Upper lobe of left lung (tissue), 6 donors: ENCODE data around the gene ZNF12. TPM values are rescaled to one million over a fixed set of nuclear protein-coding genes. Genes with fewer than 3 reads are reported as not detected.

Experiments
- ATAC-seq, 2 donors: fragments of 200-7000 bp; cut with Tn5 transposase; one replicate each; pipeline ENCODE4 v1.9.1; 2022; ENCODE audit warnings: mild to moderate bottlenecking in 2 of 2, moderate library complexity in 2 of 2; ENCODE audit not compliant: low FRiP score in 2 of 2
- DNase-seq, 2 donors: peaks; one replicate each; pipeline ENCODE4 v3.0.0-alpha.2; 2019 to 2020
- H3K27ac ChIP-seq, 4 donors: fragments of 200-600 bp; sonication (generic); one replicate each; pipeline ENCODE4 v1.5.1; 2016 to 2019
- H3K27me3 ChIP-seq, 4 donors: fragments of 200-600 bp; sonication (generic); one replicate each; pipeline ENCODE4 v1.5.1; 2017 to 2019
- H3K36me3 ChIP-seq, 4 donors: fragments of 200-600 bp; sonication (generic); one replicate each; pipeline ENCODE4 v1.5.1; 2016 to 2019
- H3K4me1 ChIP-seq, 4 donors: fragments of 200-600 bp; sonication (generic); one replicate each; pipeline ENCODE4 v1.5.1; 2018 to 2019
- H3K4me3 ChIP-seq, 4 donors: fragments of 200-600 bp; sonication (generic); one replicate each; pipeline ENCODE4 v1.5.1; 2017 to 2019; ENCODE audit warnings: mild to moderate bottlenecking in 2 of 4, moderate library complexity in 1 of 4
- H3K9me3 ChIP-seq, 4 donors: fragments of 200-600 bp; sonication (generic); one replicate each; pipeline ENCODE4 v1.5.1; 2018 to 2019
- EP300 ChIP-seq, 4 donors: sonication (generic); formaldehyde crosslinking; IDR thresholded peaks; one replicate each; pipeline ENCODE4 v1.5.1; 2017; ENCODE audit warnings: antibody characterized with exemption in 4 of 4, control low read depth in 2 of 4
- POLR2A ChIP-seq, 4 donors: fragments of 450-650 bp; IDR thresholded peaks; one replicate each; pipeline ENCODE4 v1.5.1; 2016 to 2017; ENCODE audit warnings: antibody characterized with exemption in 4 of 4, mild to moderate bottlenecking in 2 of 4
- POLR2AphosphoS5 ChIP-seq, 2 donors: sonication (generic); formaldehyde crosslinking; IDR thresholded peaks; one replicate each; pipeline ENCODE4 v1.5.1; 2017; ENCODE audit warnings: antibody characterized with exemption in 2 of 2
- WGBS, 2 donors: methylation state at CpG; one replicate each; pipeline ENCODE4 v1.1.5; 2017 to 2018; 5-methylcytosine and 5-hydroxymethylcytosine counted together
- total RNA-seq, 6 donors: library from RNA; depleted of rRNA in 4 of 6; stranded (reverse); fragments of >200 nt in 4 of 6; gene quantifications; one replicate each; pipeline versions ENCODE4 v1.1.0 to v1.2.1, GENCODE V29; 2016 to 2021
- TF ChIP-seq, protein P1 (sequence below), 6 experiments: fragments of 450-650 bp in 4 of 6; fragments of 200-600 bp in 2 of 6; sonication (generic) in 2 of 6; IDR thresholded peaks; one replicate each; pipeline ENCODE4 v1.5.1; 2016 to 2019; ENCODE audit warnings: antibody characterized with exemption in 6 of 6
- donor health status: DM: no; HTN: no; CAD: no; lungs with moderate emphysema.
- donor health status: DM: no; HTN: yes; CAD: no; lungs with severe emphysema.

Gene ZNF12
- total RNA-seq, 6 donors from 2014 or later: 15.8 to 28.5 (median 23.9) TPM

DNA sequence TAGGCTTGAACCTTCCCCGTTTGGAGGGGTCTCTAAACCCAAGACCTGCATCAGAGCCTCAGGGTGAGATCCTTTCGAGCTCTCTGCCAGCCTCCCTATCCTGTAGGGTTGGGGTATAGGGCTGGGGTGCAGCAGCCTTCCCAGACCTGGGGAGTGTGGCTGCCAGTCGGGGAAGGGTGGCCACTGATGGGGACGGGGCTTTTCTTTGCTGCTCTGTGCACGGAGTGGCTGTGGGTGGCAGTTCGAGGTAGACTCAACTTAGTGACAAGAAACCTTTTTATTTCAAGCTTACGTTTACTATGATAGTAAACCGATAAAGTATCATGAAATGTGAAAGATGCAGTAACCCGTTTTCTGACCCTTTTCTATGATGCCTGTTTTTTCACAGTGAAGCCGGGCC is 56.7 kb downstream of the ZNF12 start:
- TF ChIP-seq, protein P1, sequence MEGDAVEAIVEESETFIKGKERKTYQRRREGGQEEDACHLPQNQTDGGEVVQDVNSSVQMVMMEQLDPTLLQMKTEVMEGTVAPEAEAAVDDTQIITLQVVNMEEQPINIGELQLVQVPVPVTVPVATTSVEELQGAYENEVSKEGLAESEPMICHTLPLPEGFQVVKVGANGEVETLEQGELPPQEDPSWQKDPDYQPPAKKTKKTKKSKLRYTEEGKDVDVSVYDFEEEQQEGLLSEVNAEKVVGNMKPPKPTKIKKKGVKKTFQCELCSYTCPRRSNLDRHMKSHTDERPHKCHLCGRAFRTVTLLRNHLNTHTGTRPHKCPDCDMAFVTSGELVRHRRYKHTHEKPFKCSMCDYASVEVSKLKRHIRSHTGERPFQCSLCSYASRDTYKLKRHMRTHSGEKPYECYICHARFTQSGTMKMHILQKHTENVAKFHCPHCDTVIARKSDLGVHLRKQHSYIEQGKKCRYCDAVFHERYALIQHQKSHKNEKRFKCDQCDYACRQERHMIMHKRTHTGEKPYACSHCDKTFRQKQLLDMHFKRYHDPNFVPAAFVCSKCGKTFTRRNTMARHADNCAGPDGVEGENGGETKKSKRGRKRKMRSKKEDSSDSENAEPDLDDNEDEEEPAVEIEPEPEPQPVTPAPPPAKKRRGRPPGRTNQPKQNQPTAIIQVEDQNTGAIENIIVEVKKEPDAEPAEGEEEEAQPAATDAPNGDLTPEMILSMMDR (IDR thresholded peaks at IDR 0.05): no peak
- peaks cover 13 to 96% (median 75%) of the 10 kb centered on the region in 4 donors for H3K36me3 ChIP-seq
- ATAC-seq: no peak
- no peak overlapping the region for H3K4me3 ChIP-seq
- peaks cover 0 to 15% (median 0%) of the 10 kb centered on the region in 4 donors for H3K9me3 ChIP-seq
- DNase-seq: no peak
- no peaks in the 10 kb centered on the region for H3K27me3 ChIP-seq
- H3K4me1 ChIP-seq: no peaks in the 10 kb centered on the region
- H3K27ac ChIP-seq: no peak overlapping the region
- 94 to 99% methylated on average over 10 of the region's 10 CpGs for WGBS, 2 donors

GRCh38 chr7:6649241-6649961 is 57.3 kb downstream of the ZNF12 start:
- H3K4me1 ChIP-seq: no peaks in the 10 kb centered on the region
- 75 to 91% methylated on average over 2 to 8 of the region's 13 CpGs for WGBS, 2 donors
- ATAC-seq (no peak), DNase-seq (no peak)
- peaks cover 0 to 15% (median 0%) of the 10 kb centered on the region in 4 donors for H3K9me3 ChIP-seq
- no peak overlapping the region for H3K4me3 ChIP-seq
- peaks cover 13 to 96% (median 75%) of the 10 kb centered on the region in 4 donors for H3K36me3 ChIP-seq
- no peak overlapping the region for H3K27ac ChIP-seq
- no peaks in the 10 kb centered on the region for H3K27me3 ChIP-seq
- TF ChIP-seq EP300 (IDR thresholded peaks at IDR 0.05): no peak
- TF ChIP-seq POLR2AphosphoS5 (IDR thresholded peaks at IDR 0.05): no peak

GRCh38 chr7:6648815-6649104 is 58.0 kb downstream of the ZNF12 start:
- ATAC-seq: no peak
- Histone ChIP-seq H3K4me3 (no peak overlapping the region), H3K36me3 (peaks cover 16 to 96% (median 78%) of the 10 kb centered on the region in 4 donors), H3K27me3 (no peaks in the 10 kb centered on the region), H3K4me1 (no peaks in the 10 kb centered on the region), H3K9me3 (peaks cover 0 to 15% (median 0%) of the 10 kb centered on the region in 4 donors), H3K27ac (no peak overlapping the region)
- DNase-seq: no peak
- 85 to 87% methylated on average over 4 to 5 of the region's 5 CpGs for WGBS, 2 donors
- TF ChIP-seq EP300 (IDR thresholded peaks at IDR 0.05): no peak
- no peak for TF ChIP-seq POLR2AphosphoS5 (IDR thresholded peaks at IDR 0.05)
- TF ChIP-seq POLR2A (IDR thresholded peaks at IDR 0.05): no peak
- TF ChIP-seq, protein P1 (IDR thresholded peaks at IDR 0.05): no peak

DNA sequence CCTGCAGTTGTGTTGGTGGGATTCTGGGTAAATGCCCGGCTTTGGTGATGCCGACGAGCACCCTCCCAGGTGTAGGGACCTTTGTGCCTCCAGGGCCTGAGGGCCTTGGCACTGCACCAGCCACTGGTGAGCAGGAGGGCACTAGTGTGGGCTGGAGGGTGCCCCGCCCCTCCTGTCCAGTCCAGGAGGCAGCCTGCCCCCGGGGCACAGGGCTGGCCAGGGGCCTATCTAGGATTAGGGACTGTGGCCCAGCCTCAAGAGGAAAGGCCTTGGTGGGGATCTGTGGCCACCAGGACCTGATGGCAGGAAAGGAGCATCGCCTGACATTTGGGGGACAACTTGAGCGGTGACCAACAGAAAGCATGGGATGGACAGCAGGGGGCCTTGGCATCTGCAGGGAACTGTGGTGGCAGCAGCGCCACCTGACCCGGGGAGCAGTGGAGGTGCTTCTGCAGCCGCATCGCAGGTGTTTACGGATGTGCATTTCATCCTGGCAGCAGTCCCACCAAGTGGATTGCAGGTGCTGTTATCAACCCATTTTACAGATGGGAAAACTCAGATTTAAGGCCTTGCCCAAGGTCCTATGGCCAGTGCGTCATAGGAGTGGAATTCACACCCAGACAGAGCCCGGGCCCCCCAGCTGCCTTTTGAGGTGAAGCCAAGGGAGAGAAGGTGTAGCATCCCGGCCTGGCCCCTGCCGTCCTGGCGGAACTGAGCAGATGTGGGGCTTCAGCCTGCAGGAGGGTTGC is 58.5 kb downstream of the ZNF12 start:
- WGBS, 2 donors: 91 to 97% methylated on average over 6 to 17 of the region's 17 CpGs
- no peak for DNase-seq
- Histone ChIP-seq H3K4me3 (no peak overlapping the region), H3K36me3 (peaks cover 19 to 97% (median 83%) of the 10 kb centered on the region in 4 donors), H3K9me3 (peaks cover 0 to 14% (median 0%) of the 10 kb centered on the region in 4 donors), H3K27ac (no peak overlapping the region), H3K27me3 (no peaks in the 10 kb centered on the region), H3K4me1 (no peaks in the 10 kb centered on the region)
- TF ChIP-seq POLR2A (IDR thresholded peaks at IDR 0.05): no peak
- TF ChIP-seq, protein P1 (IDR thresholded peaks at IDR 0.05): no peak
- no peak for TF ChIP-seq POLR2AphosphoS5 (IDR thresholded peaks at IDR 0.05)
- TF ChIP-seq EP300 (IDR thresholded peaks at IDR 0.05): no peak
- no peak for ATAC-seq

- DNase-seq (no peak), ATAC-seq (peak in 1 of 2 donors; percentile 3)
- WGBS, 2 donors: 91 to 93% methylated on average over 9 to 12 of the region's 14 CpGs
- Histone ChIP-seq H3K9me3 (peaks cover 0 to 8% (median 0%) of the 10 kb centered on the region in 4 donors), H3K4me1 (no peaks in the 10 kb centered on the region), H3K36me3 (peaks cover 12 to 97% (median 84%) of the 10 kb centered on the region in 4 donors), H3K4me3 (no peak overlapping the region), H3K27ac (no peak overlapping the region), H3K27me3 (no peaks in the 10 kb centered on the region)
- TF ChIP-seq POLR2A (IDR thresholded peaks at IDR 0.05): no peak
- TF ChIP-seq, protein P1 (IDR thresholded peaks at IDR 0.05): no peak
- no peak for TF ChIP-seq EP300 (IDR thresholded peaks at IDR 0.05)
- no peak for TF ChIP-seq POLR2AphosphoS5 (IDR thresholded peaks at IDR 0.05)
Observed at GRCh38 chr7:6647541-6647940, 59.2 kb downstream of the ZNF12 start.
